C4-2B (cell line): ENCODE measurements around the gene HYAL3.

ENCODE experiments used
- CTCF ChIP-seq: fragments of 450-650 bp; conservative IDR thresholded peaks from 2 replicates; pipeline ENCODE4 v1.5.1; 2017; ENCODE audit warnings: mild to moderate bottlenecking
- ZFX ChIP-seq: fragments of 450-650 bp; IDR thresholded peaks from 2 replicates; pipeline ENCODE4 v1.6.1; 2017

- TF ChIP-seq CTCF (no peak), ZFX (no peak)
Measured at GRCh38 chr3:50331364-50331907, 32.2 kb upstream of the HYAL3 start.
